ENCODE measurements around the gene GTF2IRD1. TPM values are rescaled to one million over a fixed set of nuclear protein-coding genes. Genes with fewer than 3 reads are reported as not detected.

The GTF2IRD1 gene
- total RNA-seq, 1 experiment from 2014 or later, result 42.9 TPM

GRCh38 chr7:74516214-74516613, 62.5 kb downstream of the GTF2IRD1 start:
- ChIA-PET POLR2A (no interaction called here), CTCF (no interaction called here)
- Mint-ChIP-seq H3K36me3 (peaks cover 39% of the 10 kb centered on the region), H3K27me3 (ENCODE audit: low read depth) (no peaks in the 10 kb centered on the region), H3K9me3 (0 out of 2 replicates have a peak, but pooled peaks cover 2% of the 10 kb centered on the region), H3K4me3 (no peak overlapping the region), H3K4me1 (no peaks in the 10 kb centered on the region), H3K27ac (no peak overlapping the region)
- no peak for ATAC-seq
- TF ChIP-seq ZNF416 (CRISPR knock-in tag; IDR thresholded peaks at IDR 0.05), result no peak
- no peak for DNase-seq (ENCODE audit: low spot score)

GRCh38 chr7:74518041-74518440, 64.3 kb downstream of the GTF2IRD1 start:
- Mint-ChIP-seq H3K27me3 (ENCODE audit: low read depth) (no peaks in the 10 kb centered on the region), H3K9me3 (0 out of 2 replicates have a peak, but pooled peaks cover 3% of the 10 kb centered on the region), H3K36me3 (peaks cover 54% of the 10 kb centered on the region), H3K27ac (no peak overlapping the region), H3K4me1 (no peaks in the 10 kb centered on the region), H3K4me3 (no peak overlapping the region)
- ChIA-PET POLR2A (no interaction called here), CTCF (interaction anchor here (1.8 kb wide), 1 partner anchor 243 kb away, joined by 4 read pairs; no protein-coding TSS in a partner anchor)
- TF ChIP-seq ZNF423 (CRISPR knock-in tag; IDR thresholded peaks at IDR 0.05) (no peak), ZNF219 (CRISPR knock-in tag; IDR thresholded peaks at IDR 0.05; ENCODE audit: borderline replicate concordance) (no peak), ATF6 (CRISPR knock-in tag; IDR thresholded peaks at IDR 0.05) (no peak), ZBTB21 (CRISPR knock-in tag; IDR thresholded peaks at IDR 0.05; ENCODE audit: borderline replicate concordance) (no peak), GTF2I (CRISPR knock-in tag; conservative IDR thresholded peaks at IDR 0.05) (no peak), MLX (CRISPR knock-in tag; IDR thresholded peaks at IDR 0.05) (no peak), PRRX2 (CRISPR knock-in tag; IDR thresholded peaks at IDR 0.05) (no peak), GRHL2 (CRISPR knock-in tag; IDR thresholded peaks at IDR 0.05; ENCODE audit: insufficient replicate concordance, severe bottlenecking) (no peak)
- ATAC-seq, result no peak
- no peak for DNase-seq (ENCODE audit: low spot score)

GRCh38 chr7:74518654-74519053, 64.9 kb downstream of the GTF2IRD1 start:
- H3K4me3 Mint-ChIP-seq, result no peak overlapping the region
- H3K27ac Mint-ChIP-seq, result peak overlapping the region; percentile 68
- H3K9me3 Mint-ChIP-seq, result 0 out of 2 replicates have a peak, but pooled peaks cover 3% of the 10 kb centered on the region
- H3K27me3 Mint-ChIP-seq (ENCODE audit: low read depth), result no peaks in the 10 kb centered on the region
- H3K36me3 Mint-ChIP-seq, result peaks cover 54% of the 10 kb centered on the region
- no peaks in the 10 kb centered on the region for H3K4me1 Mint-ChIP-seq
- DNase-seq (ENCODE audit: low spot score) (no peak), ATAC-seq (no peak)
- ChIA-PET POLR2A (no interaction called here), CTCF (interaction anchor here (1.8 kb wide), 1 partner anchor 243 kb away, joined by 4 read pairs; no protein-coding TSS in a partner anchor)
- TF ChIP-seq ZNF121 (CRISPR knock-in tag; IDR thresholded peaks at IDR 0.05) (no peak; the same call in 1 of the 2 replicates), MYBL2 (CRISPR knock-in tag; IDR thresholded peaks at IDR 0.05) (no peak), ZNF138 (CRISPR knock-in tag; conservative IDR thresholded peaks at IDR 0.05) (no peak), ATF2 (CRISPR knock-in tag; IDR thresholded peaks at IDR 0.05; ENCODE audit: borderline replicate concordance, low read depth) (no peak), NFYB (CRISPR knock-in tag; conservative IDR thresholded peaks at IDR 0.05; ENCODE audit: low read depth) (no peak), RORB (CRISPR knock-in tag; IDR thresholded peaks at IDR 0.05) (no peak), ZNF423 (CRISPR knock-in tag; IDR thresholded peaks at IDR 0.05) (no peak), GTF2I (CRISPR knock-in tag; conservative IDR thresholded peaks at IDR 0.05) (no peak), MLX (CRISPR knock-in tag; IDR thresholded peaks at IDR 0.05) (no peak), NFE2L1 (CRISPR knock-in tag; IDR thresholded peaks at IDR 0.05) (no peak), JAZF1 (CRISPR knock-in tag; IDR thresholded peaks at IDR 0.05) (no peak), TCF7 (CRISPR knock-in tag; IDR thresholded peaks at IDR 0.05; ENCODE audit: low read depth) (no peak), USF2 (CRISPR knock-in tag; IDR thresholded peaks at IDR 0.05) (no peak), ZNF396 (CRISPR knock-in tag; IDR thresholded peaks at IDR 0.05; ENCODE audit: borderline replicate concordance) (no peak), ZNF425 (CRISPR knock-in tag; conservative IDR thresholded peaks at IDR 0.05) (no peak), ZMAT4 (CRISPR knock-in tag; IDR thresholded peaks at IDR 0.05) (no peak)
